Loucy (cell line): ENCODE results near the gene ATP10A.

Experiments
- H2AFZ ChIP-seq: fragments of 200-600 bp; sonication (generic); 2 replicates; pipeline ENCODE4 v1.6.0; 2016; ENCODE audit warnings: antibody characterized with exemption, mild to moderate bottlenecking, low read length, moderate library complexity
- H3F3A ChIP-seq: fragments of 200-600 bp; 2 replicates; pipeline ENCODE4 v1.6.0; 2016; ENCODE audit warnings: antibody characterized with exemption, low read depth, mild to moderate bottlenecking
- H3K27me3 ChIP-seq: fragments of 200-600 bp; sonication (generic); 2 replicates; pipeline ENCODE4 v1.6.1; 2014; ENCODE audit warnings: low read length, mild to moderate bottlenecking; ENCODE audit not compliant: insufficient read depth, poor library complexity, severe bottlenecking
- H3K36me3 ChIP-seq: fragments of 200-600 bp; sonication (generic); 2 replicates; pipeline ENCODE4 v1.6.1; 2016; ENCODE audit warnings: low read length; ENCODE audit not compliant: insufficient read depth
- H3K4me1 ChIP-seq: fragments of 200-600 bp; sonication (generic); 2 replicates; pipeline ENCODE4 v1.5.1; 2014; ENCODE audit warnings: low read length, mild to moderate bottlenecking; ENCODE audit not compliant: insufficient read depth, poor library complexity, severe bottlenecking
- H3K4me2 ChIP-seq: fragments of 200-600 bp; sonication (generic); 2 replicates; pipeline ENCODE4 v1.6.0; 2014; ENCODE audit warnings: antibody characterized with exemption, low read length, low read depth, mild to moderate bottlenecking; ENCODE audit not compliant: poor library complexity, severe bottlenecking
- H3K4me3 ChIP-seq: fragments of 200-600 bp; sonication (generic); 2 replicates; pipeline ENCODE4 v1.5.1; 2014; ENCODE audit warnings: low read length, mild to moderate bottlenecking, mixed read lengths; ENCODE audit not compliant: poor library complexity, severe bottlenecking
- H3K79me2 ChIP-seq: fragments of 200-600 bp; sonication (generic); 2 replicates; pipeline ENCODE4 v1.6.1; 2014; ENCODE audit warnings: low read length; ENCODE audit not compliant: insufficient read depth
- H3K9ac ChIP-seq: fragments of 200-600 bp; sonication (generic); 2 replicates; pipeline ENCODE4 v1.6.0; 2014; ENCODE audit warnings: mild to moderate bottlenecking, low read depth, low read length, moderate library complexity; ENCODE audit not compliant: poor library complexity, severe bottlenecking
- H3K9me2 ChIP-seq: fragments of 200-600 bp; sonication (generic); replicated peaks from 2 replicates; pipeline ENCODE4 v1.6.1; 2016; ENCODE audit warnings: low read depth, low read length, mixed read lengths
- H3K9me3 ChIP-seq: fragments of 200-600 bp; sonication (generic); 2 replicates; pipeline ENCODE4 v1.6.1; 2014; ENCODE audit warnings: mild to moderate bottlenecking, antibody characterized with exemption, low read length, low read depth; ENCODE audit not compliant: insufficient read depth
- H4K20me1 ChIP-seq: fragments of 200-600 bp; sonication (generic); 2 replicates; pipeline ENCODE4 v1.6.0; 2014; ENCODE audit warnings: antibody characterized with exemption, low read length, mild to moderate bottlenecking; ENCODE audit not compliant: insufficient read depth, poor library complexity, severe bottlenecking
- CTCF ChIP-seq: fragments of 200-600 bp; sonication (generic); conservative IDR thresholded peaks from 2 replicates; pipeline ENCODE4 v1.5.1; 2014; ENCODE audit warnings: mild to moderate bottlenecking, antibody characterized with exemption, low read length
- EZH2phosphoT487 ChIP-seq: fragments of 200-600 bp; IDR thresholded peaks from 2 replicates; pipeline ENCODE4 v1.6.1; 2018; ENCODE audit warnings: antibody characterized with exemption, mild to moderate bottlenecking, moderate library complexity, borderline replicate concordance

ATP10A gene

DNA sequence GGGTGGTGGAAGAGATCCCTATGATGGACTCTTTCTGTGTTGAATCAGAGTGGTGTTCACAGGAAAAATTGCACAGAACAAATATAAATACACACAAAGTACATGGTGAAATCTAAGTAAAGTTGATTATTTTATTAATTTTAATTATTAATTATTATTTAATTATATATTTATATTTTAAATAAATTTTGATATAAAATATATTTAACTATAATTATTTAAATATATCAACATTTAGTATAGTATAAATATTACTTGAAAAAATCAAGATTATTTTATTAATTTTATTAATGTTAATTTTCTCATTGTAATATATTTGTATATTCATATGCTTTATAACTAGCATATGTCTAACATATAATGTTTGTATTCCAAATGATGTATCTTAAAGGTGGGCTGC, 11.3 kb upstream of the ATP10A start:
- H2AFZ ChIP-seq, result no peak overlapping the region
- H3F3A ChIP-seq, result no peaks in the 10 kb centered on the region
- TF ChIP-seq EZH2phosphoT487, result no peak
- no peak for TF ChIP-seq CTCF

GRCh38 chr15:25871403-25871802, 8.3 kb upstream of the ATP10A start:
- H3F3A ChIP-seq, result no peaks in the 10 kb centered on the region
- no peak overlapping the region for H3K4me2 ChIP-seq

More for the DNA sequence above, 11.3 kb upstream of the ATP10A start:
- Histone ChIP-seq H4K20me1 (no peaks in the 10 kb centered on the region), H3K36me3 (no peaks in the 10 kb centered on the region), H3K4me2 (no peak overlapping the region), H3K4me1 (no peaks in the 10 kb centered on the region), H3K9ac (no peak overlapping the region), H3K9me3 (no peaks in the 10 kb centered on the region), H3K79me2 (no peaks in the 10 kb centered on the region), H3K4me3 (no peak overlapping the region), H3K9me2 (no peaks in the 10 kb centered on the region), H3K27me3 (no peaks in the 10 kb centered on the region)

DNA sequence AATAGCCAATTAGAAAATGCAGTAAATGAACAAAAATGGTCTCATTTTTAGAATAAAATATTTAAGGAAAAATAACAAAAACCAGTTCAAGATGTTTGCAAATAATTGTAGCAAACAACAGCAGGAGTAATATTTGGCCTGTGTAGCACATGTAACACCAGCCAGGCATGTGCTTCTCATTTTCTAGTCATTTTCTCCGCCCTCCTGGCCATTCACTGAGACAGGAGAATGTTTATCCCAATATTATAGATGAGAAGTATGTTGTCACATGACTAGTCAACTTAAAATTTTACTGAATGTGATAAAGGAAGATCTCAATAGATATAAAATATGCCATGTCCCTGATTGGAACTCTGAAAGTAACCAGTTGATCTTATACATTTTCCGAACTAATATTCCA, 7.8 kb upstream of the ATP10A start:
- H3K36me3 ChIP-seq, result no peaks in the 10 kb centered on the region
- H3K9me2 ChIP-seq, result no peaks in the 10 kb centered on the region
- no peaks in the 10 kb centered on the region; the same call in 1 of the 2 replicates for H3K9me3 ChIP-seq
- no peak overlapping the region for H2AFZ ChIP-seq
- H3K27me3 ChIP-seq, result no peaks in the 10 kb centered on the region
- TF ChIP-seq CTCF, result no peak
- TF ChIP-seq EZH2phosphoT487, result no peak
- no peak overlapping the region for H3K4me3 ChIP-seq
- H4K20me1 ChIP-seq, result no peaks in the 10 kb centered on the region
- H3K4me2 ChIP-seq, result no peak overlapping the region
- H3K4me1 ChIP-seq, result no peaks in the 10 kb centered on the region
- no peaks in the 10 kb centered on the region for H3K79me2 ChIP-seq
- no peaks in the 10 kb centered on the region for H3F3A ChIP-seq
- no peak overlapping the region for H3K9ac ChIP-seq

More at GRCh38 chr15:25871403-25871802, 8.3 kb upstream of the ATP10A start:
- Histone ChIP-seq H3K9me3 (no peaks in the 10 kb centered on the region; the same call in 1 of the 2 replicates), H4K20me1 (no peaks in the 10 kb centered on the region), H2AFZ (no peak overlapping the region), H3K27me3 (no peaks in the 10 kb centered on the region), H3K4me3 (no peak overlapping the region), H3K36me3 (no peaks in the 10 kb centered on the region), H3K9me2 (no peaks in the 10 kb centered on the region), H3K9ac (no peak overlapping the region), H3K79me2 (no peaks in the 10 kb centered on the region), H3K4me1 (no peaks in the 10 kb centered on the region)
- TF ChIP-seq CTCF (no peak), EZH2phosphoT487 (no peak)
